Neuron (in vitro differentiated cells): ENCODE measurements around the gene CPM.

ENCODE experiments used
- H2AFZ ChIP-seq: one replicate; pipeline ENCODE4 v1.6.1; 2013; ENCODE audit warnings: low read depth, mild to moderate bottlenecking, inconsistent platforms, low read length, moderate library complexity
- H3K27me3 ChIP-seq: one replicate; pipeline ENCODE4 v1.6.1; 2013; ENCODE audit warnings: low read length; ENCODE audit not compliant: insufficient read depth
- H3K36me3 ChIP-seq: one replicate; pipeline ENCODE4 v1.6.1; 2013; ENCODE audit warnings: low read length; ENCODE audit not compliant: insufficient read depth
- H3K4me1 ChIP-seq: one replicate; pipeline ENCODE4 v1.6.1; 2013; ENCODE audit warnings: low read length; ENCODE audit not compliant: insufficient read depth
- H3K4me3 ChIP-seq: 2 replicates; pipeline ENCODE4 v1.5.1; 2013; ENCODE audit warnings: mild to moderate bottlenecking, low read length, moderate library complexity
- H3K9me3 ChIP-seq: one replicate; pipeline ENCODE4 v1.6.1; 2013; ENCODE audit warnings: low read length

Gene CPM

DNA sequence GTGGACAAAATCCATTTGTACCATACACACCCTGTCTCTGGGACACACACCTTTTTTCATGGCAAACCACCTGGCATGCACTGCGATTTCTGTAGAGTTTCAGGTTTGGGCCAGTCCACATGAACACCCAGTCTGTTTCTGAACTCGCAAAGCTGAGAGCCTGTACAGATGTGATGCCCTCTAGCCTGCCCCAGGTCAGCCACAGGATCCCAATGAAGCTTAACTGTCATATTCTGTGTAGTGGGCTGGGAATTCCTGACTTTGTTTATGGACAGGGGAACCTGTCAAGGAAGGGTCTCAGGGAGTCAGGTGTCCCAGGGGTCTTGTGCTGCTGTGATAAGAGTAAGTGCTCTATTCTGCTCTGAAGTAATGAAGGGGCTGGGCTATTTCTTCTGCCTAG is 39.8 kb downstream of the CPM start:
- no peaks in the 10 kb centered on the region for H3K36me3 ChIP-seq
- no peaks in the 10 kb centered on the region for H3K4me1 ChIP-seq
- no peak overlapping the region for H3K4me3 ChIP-seq
- H2AFZ ChIP-seq = no peak overlapping the region
- H3K9me3 ChIP-seq = no peaks in the 10 kb centered on the region
- H3K27me3 ChIP-seq = no peaks in the 10 kb centered on the region

DNA sequence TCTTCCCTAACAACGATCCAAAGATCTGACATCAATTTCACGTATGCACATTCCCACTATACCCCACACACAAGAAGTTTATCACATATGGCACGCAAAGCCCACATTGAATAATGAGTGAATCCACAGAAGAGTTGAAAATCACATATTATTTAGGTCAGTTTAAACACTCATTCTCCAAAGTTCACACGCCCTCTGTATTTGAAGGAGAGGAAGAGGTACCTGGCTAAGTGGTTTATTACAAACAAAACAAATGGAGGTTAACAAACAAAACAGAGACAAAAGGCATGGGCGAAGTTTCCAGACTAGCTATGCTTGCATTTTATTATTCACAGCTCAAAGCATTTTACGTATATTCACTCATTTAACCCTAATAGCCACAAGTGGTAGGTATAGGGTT is 41.8 kb downstream of the CPM start:
- no peak overlapping the region for H2AFZ ChIP-seq
- no peaks in the 10 kb centered on the region for H3K27me3 ChIP-seq
- H3K4me1 ChIP-seq = no peaks in the 10 kb centered on the region

GRCh38 chr12:68890701-68891113 is 42.3 kb downstream of the CPM start:
- Histone ChIP-seq H3K27me3 (no peaks in the 10 kb centered on the region), H3K9me3 (no peaks in the 10 kb centered on the region), H3K4me1 (no peaks in the 10 kb centered on the region), H3K4me3 (no peak overlapping the region), H3K36me3 (no peaks in the 10 kb centered on the region), H2AFZ (no peak overlapping the region)

More for the DNA sequence above, 41.8 kb downstream of the CPM start:
- no peaks in the 10 kb centered on the region for H3K36me3 ChIP-seq
- H3K4me3 ChIP-seq = no peak overlapping the region
- no peaks in the 10 kb centered on the region for H3K9me3 ChIP-seq

- Histone ChIP-seq H2AFZ (no peak overlapping the region), H3K9me3 (no peaks in the 10 kb centered on the region), H3K36me3 (no peaks in the 10 kb centered on the region), H3K27me3 (no peaks in the 10 kb centered on the region), H3K4me1 (no peaks in the 10 kb centered on the region), H3K4me3 (no peak overlapping the region)
Measured at GRCh38 chr12:68888243-68888642, 44.7 kb downstream of the CPM start.

DNA sequence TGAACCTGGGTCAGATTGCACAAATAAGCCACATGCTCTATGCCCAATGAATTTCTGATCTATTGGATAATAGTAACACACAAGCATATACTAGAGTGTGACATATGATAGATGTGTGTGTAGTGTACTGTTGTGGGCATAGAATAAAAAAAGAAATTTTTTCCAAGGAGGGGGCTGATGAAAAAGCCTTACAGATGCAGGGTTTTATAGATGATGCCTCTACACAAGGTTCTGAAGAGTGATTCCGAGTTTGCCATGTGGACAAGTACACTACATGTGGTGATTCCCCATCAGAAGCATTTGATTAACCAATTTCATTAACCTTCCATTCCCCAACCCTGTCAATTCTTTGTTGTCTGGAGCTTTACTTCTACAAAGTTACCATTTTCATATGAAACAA is 45.3 kb downstream of the CPM start:
- Histone ChIP-seq H3K4me3 (no peak overlapping the region), H3K27me3 (no peaks in the 10 kb centered on the region), H3K9me3 (no peaks in the 10 kb centered on the region), H2AFZ (no peak overlapping the region), H3K36me3 (no peaks in the 10 kb centered on the region), H3K4me1 (no peaks in the 10 kb centered on the region)

DNA sequence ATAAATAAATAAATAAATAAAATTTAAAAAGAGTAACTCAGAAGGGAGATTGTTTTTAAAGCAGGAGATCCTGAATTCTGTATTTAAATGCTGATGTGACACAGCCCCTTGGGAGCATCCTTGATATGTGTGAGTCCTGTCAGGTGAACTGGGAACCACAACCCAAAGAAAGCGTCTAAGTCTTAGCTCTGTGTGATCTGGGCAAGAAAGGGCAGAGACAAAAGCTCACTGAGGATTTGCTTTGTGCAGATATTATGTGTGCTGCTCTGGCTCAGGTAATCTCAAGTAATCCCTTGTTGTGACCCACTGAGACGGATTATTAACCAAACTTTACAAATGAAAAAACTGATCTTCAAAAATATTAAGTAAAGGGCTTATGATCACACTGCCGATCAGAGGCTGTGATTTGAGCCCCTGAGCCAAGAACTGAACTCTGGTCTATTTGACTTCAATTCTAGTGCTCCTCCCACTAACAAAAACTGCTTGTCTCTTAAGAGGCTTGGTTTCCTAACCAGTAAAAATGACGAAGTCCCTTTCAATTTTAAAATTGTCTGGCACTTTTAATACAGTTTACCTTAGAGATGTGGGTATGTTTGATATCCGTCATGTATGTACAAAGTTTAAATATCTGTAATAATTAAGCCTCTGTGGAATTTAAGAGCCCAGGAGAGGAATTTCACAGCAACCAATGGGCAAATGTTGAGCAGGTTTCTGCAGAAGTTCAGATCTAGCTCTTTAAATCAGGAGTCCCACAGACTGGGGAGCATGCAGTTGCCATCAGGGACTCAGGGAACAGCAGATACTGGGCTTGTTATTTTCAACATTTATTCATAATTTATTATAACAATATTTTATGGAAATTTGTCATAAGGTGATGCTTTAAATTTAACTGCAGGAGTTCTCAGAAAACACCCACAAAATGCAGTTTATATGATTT is 46.1 kb downstream of the CPM start:
- Histone ChIP-seq H3K27me3 (no peaks in the 10 kb centered on the region), H3K36me3 (no peaks in the 10 kb centered on the region), H3K4me1 (no peaks in the 10 kb centered on the region), H3K4me3 (no peak overlapping the region), H2AFZ (no peak overlapping the region), H3K9me3 (no peaks in the 10 kb centered on the region)

- no peaks in the 10 kb centered on the region for H3K9me3 ChIP-seq
- no peaks in the 10 kb centered on the region for H3K4me1 ChIP-seq
- H2AFZ ChIP-seq = no peak overlapping the region
- H3K4me3 ChIP-seq = no peak overlapping the region
- no peaks in the 10 kb centered on the region for H3K36me3 ChIP-seq
- H3K27me3 ChIP-seq = no peaks in the 10 kb centered on the region
Measured at GRCh38 chr12:68885381-68885780, 47.6 kb downstream of the CPM start.

DNA sequence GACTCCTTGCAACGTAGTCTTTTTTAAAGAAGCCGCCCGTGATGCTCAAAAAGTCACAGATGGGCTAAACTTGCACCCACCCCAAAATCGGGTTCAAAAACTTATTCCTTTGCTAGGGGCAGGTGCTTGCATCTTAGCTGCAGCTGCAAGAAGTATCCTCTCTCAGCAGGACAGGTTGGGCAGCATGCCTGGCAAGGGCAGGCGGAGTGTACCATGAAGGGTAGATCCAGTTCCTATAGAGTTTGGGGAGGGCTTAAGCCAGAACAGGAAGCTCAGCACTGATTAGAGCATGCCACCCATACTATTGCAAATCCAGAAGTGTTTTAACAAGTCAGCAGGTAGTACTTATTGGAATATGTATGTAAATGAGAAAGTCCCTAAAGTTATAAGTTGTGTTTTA is 48.7 kb downstream of the CPM start:
- H3K4me3 ChIP-seq = no peak overlapping the region
- H3K36me3 ChIP-seq = no peaks in the 10 kb centered on the region
- H3K4me1 ChIP-seq = no peaks in the 10 kb centered on the region
- no peak overlapping the region for H2AFZ ChIP-seq
- no peaks in the 10 kb centered on the region for H3K27me3 ChIP-seq
- H3K9me3 ChIP-seq = no peaks in the 10 kb centered on the region

DNA sequence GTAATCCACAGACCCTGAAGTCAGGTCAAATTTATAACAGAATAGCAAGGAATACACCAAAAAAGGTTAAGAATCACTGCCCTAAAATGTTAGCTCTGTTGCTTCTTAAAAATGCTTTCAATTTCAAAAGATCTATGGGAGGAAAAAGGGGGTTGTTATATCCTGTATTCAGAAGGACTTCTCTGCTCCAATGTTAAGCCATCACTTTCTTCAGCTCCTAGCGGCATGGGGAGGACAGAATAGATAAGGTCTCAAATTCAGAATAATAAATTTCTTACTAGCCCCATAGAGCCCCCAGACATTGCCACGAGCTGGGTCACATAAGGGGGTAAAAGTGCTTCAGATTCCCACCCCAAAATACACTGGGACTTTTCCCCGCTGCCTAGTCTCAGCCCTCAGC is 49.8 kb downstream of the CPM start:
- no peaks in the 10 kb centered on the region for H3K27me3 ChIP-seq
- no peaks in the 10 kb centered on the region for H3K4me1 ChIP-seq
- H3K4me3 ChIP-seq = no peak overlapping the region
- no peak overlapping the region for H2AFZ ChIP-seq
- no peaks in the 10 kb centered on the region for H3K9me3 ChIP-seq
- no peaks in the 10 kb centered on the region for H3K36me3 ChIP-seq

DNA sequence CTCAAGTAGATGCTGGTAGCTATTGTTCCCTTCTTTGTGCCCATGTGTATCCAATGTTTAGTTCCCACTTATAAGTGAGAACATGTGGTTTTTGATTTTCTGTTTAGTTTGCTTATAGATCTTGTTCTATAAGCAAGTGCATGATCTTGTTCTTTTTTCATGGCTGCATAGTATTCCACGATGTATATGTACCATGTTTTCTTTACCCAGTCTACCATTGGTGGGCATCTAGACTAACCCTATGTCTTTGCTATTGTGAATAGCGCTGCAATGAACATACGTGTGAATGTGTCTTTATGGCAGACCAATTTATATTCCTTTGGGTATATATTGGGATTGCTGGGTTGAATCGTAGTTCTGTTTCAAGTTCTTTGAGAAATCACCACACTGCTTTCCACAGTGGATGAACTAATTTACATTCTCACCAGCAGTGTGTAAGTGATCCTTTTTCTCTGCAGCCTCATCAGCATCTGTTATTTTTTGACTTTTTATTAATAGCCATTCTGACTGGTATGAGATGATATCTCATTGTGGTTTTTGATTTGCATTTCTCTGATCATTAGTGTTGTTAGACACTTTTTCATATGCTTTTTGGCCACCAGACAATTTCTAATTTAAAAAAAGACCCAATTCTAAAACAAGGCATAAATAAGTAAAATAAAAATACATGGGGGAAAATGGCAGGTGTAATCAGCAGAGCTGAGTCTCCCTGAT is 50.6 kb downstream of the CPM start:
- H3K27me3 ChIP-seq = no peaks in the 10 kb centered on the region
- H3K36me3 ChIP-seq = no peaks in the 10 kb centered on the region
- no peak overlapping the region for H2AFZ ChIP-seq
- no peak overlapping the region for H3K4me3 ChIP-seq
- H3K9me3 ChIP-seq = peaks cover 3% of the 10 kb centered on the region
- no peaks in the 10 kb centered on the region for H3K4me1 ChIP-seq

DNA sequence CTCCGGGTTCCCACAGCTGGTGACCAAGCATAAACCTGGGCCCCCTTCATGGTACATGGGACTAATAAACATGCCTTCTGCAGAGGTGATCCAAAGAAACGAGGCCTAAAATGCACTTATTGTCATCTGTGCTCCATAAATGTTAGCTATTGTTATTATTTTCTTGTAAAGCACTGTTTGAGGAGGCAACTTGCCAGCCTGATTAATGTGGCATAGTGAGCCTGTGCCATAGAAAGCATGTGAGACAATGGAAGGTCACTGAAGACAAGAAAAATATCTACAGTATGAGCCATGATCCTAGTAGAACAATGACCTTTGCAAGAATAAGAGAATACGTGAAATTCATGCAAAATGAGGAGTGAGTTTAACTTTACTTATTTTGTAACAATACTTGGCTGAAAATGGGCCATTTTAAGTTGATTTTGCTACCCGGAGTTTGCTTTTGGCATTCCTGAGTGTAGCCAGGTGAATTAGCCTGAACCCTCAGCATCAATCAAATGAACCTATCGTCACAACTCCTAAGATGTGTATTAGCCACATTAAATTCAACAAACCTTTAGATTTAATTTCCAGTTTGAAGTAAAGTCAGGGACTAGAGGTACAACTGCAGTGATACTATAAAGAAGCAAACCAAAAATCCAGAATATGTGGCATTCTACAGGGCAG is 52.2 kb downstream of the CPM start:
- peaks cover 14% of the 10 kb centered on the region for H3K4me1 ChIP-seq
- no peaks in the 10 kb centered on the region for H3K36me3 ChIP-seq
- no peaks in the 10 kb centered on the region for H3K27me3 ChIP-seq
- H2AFZ ChIP-seq = no peak overlapping the region
- peaks cover 3% of the 10 kb centered on the region for H3K9me3 ChIP-seq
- no peak overlapping the region for H3K4me3 ChIP-seq

GRCh38 chr12:68878846-68879245 is 54.1 kb downstream of the CPM start:
- H3K4me1 ChIP-seq = peaks cover 16% of the 10 kb centered on the region
- H3K27me3 ChIP-seq = no peaks in the 10 kb centered on the region
- no peak overlapping the region for H2AFZ ChIP-seq
- H3K36me3 ChIP-seq = no peaks in the 10 kb centered on the region
- H3K4me3 ChIP-seq = no peak overlapping the region
- H3K9me3 ChIP-seq = peaks cover 3% of the 10 kb centered on the region

- peaks cover 3% of the 10 kb centered on the region for H3K9me3 ChIP-seq
- no peaks in the 10 kb centered on the region for H3K36me3 ChIP-seq
- no peaks in the 10 kb centered on the region for H3K27me3 ChIP-seq
- H3K4me3 ChIP-seq = no peak overlapping the region
- no peak overlapping the region for H2AFZ ChIP-seq
- H3K4me1 ChIP-seq = peaks cover 16% of the 10 kb centered on the region
Measured at GRCh38 chr12:68878283-68878682, 54.7 kb downstream of the CPM start.
